Left lung (tissue), 10 donors: ENCODE data around the gene PIK3AP1. TPM values are rescaled to one million over a fixed set of nuclear protein-coding genes. Genes with fewer than 3 reads are reported as not detected.

Experiments used
- ATAC-seq: fragments of 200-7000 bp; cut with Tn5 transposase; one replicate; pipeline ENCODE4 v1.9.1; 2020; ENCODE audit warnings: moderate library complexity
- DNase-seq, 4 donors: peaks; one replicate each; pipeline ENCODE4 v3.0.0-alpha.2; 2013 to 2020
- H3K27ac ChIP-seq, 2 donors: fragments of 200-600 bp; sonication (generic) in 1 of 2; one replicate each; pipeline versions ENCODE4 v1.5.0 to v1.8.0; 2020 to 2021
- H3K27me3 ChIP-seq, 2 donors: fragments of 200-600 bp; sonication (generic) in 1 of 2; one replicate each; pipeline versions ENCODE4 v1.5.0 to v1.8.0; 2020 to 2021
- H3K36me3 ChIP-seq, 2 donors: fragments of 200-600 bp; sonication (generic) in 1 of 2; one replicate each; pipeline versions ENCODE4 v1.5.0 to v1.8.0; 2020 to 2021
- H3K4me1 ChIP-seq, 2 donors: fragments of 200-600 bp; one replicate each; pipeline ENCODE4 v1.8.0; 2021
- H3K4me3 ChIP-seq, 2 donors: fragments of 200-600 bp; sonication (generic) in 1 of 2; one replicate each; pipeline versions ENCODE4 v1.5.0 to v1.8.0; 2020 to 2021; ENCODE audit warnings: mild to moderate bottlenecking in 1 of 2
- H3K9me3 ChIP-seq, 2 donors: fragments of 200-600 bp; sonication (generic) in 1 of 2; one replicate each; pipeline versions ENCODE4 v1.5.0 to v1.8.0; 2020 to 2021
- CTCF ChIP-seq, 2 donors: fragments of 200-600 bp; sonication (generic) in 1 of 2; IDR thresholded peaks; one replicate each; pipeline versions ENCODE4 v1.5.0 to v1.8.0; 2021; ENCODE audit warnings: antibody characterized with exemption in 2 of 2
- intact Hi-C, 2 donors: fragments of 100-400 bp; cut with DNase I; formaldehyde crosslinking; loops; one replicate each; pipeline versions ENCODE4 v1.11.2 to v1.14.2; 2022
- polyA plus RNA-seq, 6 donors: library from polyadenylated mRNA; unstranded; fragments of 120-200 nt; gene quantifications; one replicate each; pipeline ENCODE4 v1.2.1, GENCODE V29; 2013; ENCODE audit not compliant: insufficient read length in 6 of 6
- total RNA-seq, 2 donors: library from RNA; stranded (reverse); fragmentation: NEBNext Ultra II Directional; extraction: Animal tissue kit (Norgen Biotek cat#: 25700); gene quantifications; one replicate each; pipeline ENCODE4 v1.2.1, GENCODE V29; 2021
- donor health status: DM: no; HTN: yes; CAD: no.
- donor health status: DM: no; HTN: no; CAD: no.

PIK3AP1 gene
- total and polyA plus RNA-seq, 8 donors: 2.3 to 91.3 (median 3.6) TPM

- peak in 1 of 2 donors; percentile 50 for TF ChIP-seq CTCF (IDR thresholded peaks at IDR 0.05)
- Histone ChIP-seq H3K27me3 (peaks cover 0 to 18% of the 10 kb centered on the region in 2 donors), H3K9me3 (no peaks in the 10 kb centered on the region), H3K4me3 (peak overlapping the region; percentile 45 to 66), H3K4me1 (peaks cover 3 to 43% of the 10 kb centered on the region in 2 donors), H3K27ac (peak overlapping the region; percentile 67 to 89), H3K36me3 (no peaks in the 10 kb centered on the region)
- DNase-seq: peak; percentile 14 to 94 (median 55)
- intact Hi-C loops: no loop called here
- peak; percentile 72 for ATAC-seq
Measured at GRCh38 chr10:96719850-96720421, 378 bp downstream of the PIK3AP1 start.

- Histone ChIP-seq H3K4me3 (peak overlapping the region in 1 of 2 donors; percentile 66), H3K4me1 (peaks cover 3 to 50% of the 10 kb centered on the region in 2 donors), H3K27me3 (peaks cover 0 to 18% of the 10 kb centered on the region in 2 donors), H3K27ac (peak overlapping the region in 1 of 2 donors; percentile 89), H3K36me3 (no peaks in the 10 kb centered on the region), H3K9me3 (no peaks in the 10 kb centered on the region)
- no peak for TF ChIP-seq CTCF (IDR thresholded peaks at IDR 0.05)
- DNase-seq: no peak
- intact Hi-C loops: no loop called here
- no peak for ATAC-seq
Measured at GRCh38 chr10:96719200-96719599, 1.1 kb downstream of the PIK3AP1 start.

- intact Hi-C loops: no loop called here
- DNase-seq (no peak), ATAC-seq (no peak)
- no peak for TF ChIP-seq CTCF (IDR thresholded peaks at IDR 0.05)
- Histone ChIP-seq H3K27ac (peak overlapping the region in 1 of 2 donors; percentile 89), H3K4me1 (peaks cover 3 to 58% of the 10 kb centered on the region in 2 donors), H3K36me3 (no peaks in the 10 kb centered on the region), H3K27me3 (peaks cover 0 to 18% of the 10 kb centered on the region in 2 donors), H3K9me3 (no peaks in the 10 kb centered on the region), H3K4me3 (peak overlapping the region in 1 of 2 donors; percentile 66)
Measured at GRCh38 chr10:96718304-96718990, 1.9 kb downstream of the PIK3AP1 start.

GRCh38 chr10:96716390-96716789 lies 3.9 kb downstream of the PIK3AP1 start:
- TF ChIP-seq CTCF (IDR thresholded peaks at IDR 0.05): no peak
- H3K27ac ChIP-seq: peak overlapping the region in 1 of 2 donors; percentile 89
- no peak for ATAC-seq
- H3K4me3 ChIP-seq: peak overlapping the region in 1 of 2 donors; percentile 66
- H3K36me3 ChIP-seq: no peaks in the 10 kb centered on the region
- DNase-seq: no peak
- intact Hi-C loops: no loop called here
- peaks cover 0 to 7% of the 10 kb centered on the region in 2 donors for H3K27me3 ChIP-seq
- H3K4me1 ChIP-seq: peaks cover 3 to 73% of the 10 kb centered on the region in 2 donors
- no peaks in the 10 kb centered on the region for H3K9me3 ChIP-seq

GRCh38 chr10:96714746-96715255 lies 5.5 kb downstream of the PIK3AP1 start:
- intact Hi-C loops: no loop called here
- no peak for TF ChIP-seq CTCF (IDR thresholded peaks at IDR 0.05)
- ATAC-seq: no peak
- no peak overlapping the region for H3K27ac ChIP-seq
- no peak for DNase-seq
- no peak overlapping the region for H3K4me3 ChIP-seq
- peaks cover 0 to 2% of the 10 kb centered on the region in 2 donors for H3K36me3 ChIP-seq
- H3K9me3 ChIP-seq: no peaks in the 10 kb centered on the region
- peaks cover 0 to 80% of the 10 kb centered on the region in 2 donors for H3K4me1 ChIP-seq
- no peaks in the 10 kb centered on the region for H3K27me3 ChIP-seq
